ENCODE results near the gene TSPAN3. TPM values are rescaled to one million over a fixed set of nuclear protein-coding genes. Genes with fewer than 3 reads are reported as not detected.

TSPAN3 gene
- total RNA-seq, 4 donors from 2014 or later, result 330 to 637 (median 593) TPM

GRCh38 chr15:77024273-77025082 is 46.4 kb downstream of the TSPAN3 start:
- peak; percentile 77 to 97 (median 88) for TF ChIP-seq CTCF (IDR thresholded peaks at IDR 0.05)
- no peak for TF ChIP-seq POLR2A (IDR thresholded peaks at IDR 0.05)
- peak; percentile 63 to 70 for DNase-seq
- Histone ChIP-seq H3K9me3 (no peaks in the 10 kb centered on the region), H3K36me3 (no peaks in the 10 kb centered on the region), H3K27ac (no peak overlapping the region), H3K4me1 (peaks cover 0 to 9% of the 10 kb centered on the region in 2 donors), H3K27me3 (no peaks in the 10 kb centered on the region), H3K4me3 (replicated peaks in 1 of 3) (no peak overlapping the region)
- intact Hi-C loops (cut with DNase I), result loop anchor here (5.0 to 10.0 kb wide), 2 partner anchors 80 to 523 kb away; no protein-coding TSS in a partner anchor
- 24 to 26% methylated on average over 15 to 16 of the region's 17 CpGs for WGBS, 2 donors

DNA sequence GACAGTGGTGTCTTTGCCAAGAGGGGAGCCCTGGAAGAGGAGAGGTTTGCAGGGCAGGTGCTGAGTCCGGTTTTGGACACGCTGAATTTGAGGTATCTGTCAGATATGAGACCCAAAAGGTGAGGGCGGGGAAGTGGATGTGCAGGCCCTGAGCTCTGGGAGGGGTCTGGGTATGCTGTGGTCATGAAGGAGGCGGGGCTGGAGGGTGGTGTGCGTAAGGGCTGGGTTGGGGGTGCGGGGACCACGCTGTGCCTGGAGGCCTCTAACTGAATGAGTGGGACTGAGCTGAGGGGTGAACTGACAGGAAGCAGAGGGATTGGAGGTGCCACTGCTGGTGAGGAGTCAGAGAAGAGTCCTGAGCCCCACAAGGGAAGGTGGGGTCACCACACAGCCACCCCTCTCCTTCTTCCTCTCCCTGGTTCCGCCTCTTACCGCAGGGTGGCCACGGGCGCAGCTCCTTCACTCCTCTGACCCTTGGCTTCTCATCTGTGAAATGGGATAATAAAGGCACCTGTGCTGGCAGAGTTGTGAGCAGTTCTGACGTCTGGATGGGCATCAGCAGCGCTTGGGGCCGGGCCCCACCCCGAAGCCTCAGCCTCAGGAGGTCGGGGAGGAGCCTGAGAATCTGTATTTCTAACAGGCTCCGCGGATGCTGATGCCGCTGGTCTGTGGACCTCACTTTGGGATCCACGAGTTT is 47.2 kb downstream of the TSPAN3 start:
- no peak for TF ChIP-seq CTCF (IDR thresholded peaks at IDR 0.05)
- TF ChIP-seq POLR2A (IDR thresholded peaks at IDR 0.05), result no peak
- Histone ChIP-seq H3K9me3 (no peaks in the 10 kb centered on the region), H3K27ac (no peak overlapping the region), H3K27me3 (no peaks in the 10 kb centered on the region), H3K4me3 (replicated peaks in 1 of 3) (no peak overlapping the region), H3K36me3 (no peaks in the 10 kb centered on the region), H3K4me1 (peaks cover 0 to 9% of the 10 kb centered on the region in 2 donors)
- 57 to 65% methylated on average over 17 to 20 of the region's 20 CpGs for WGBS, 2 donors
- no peak for DNase-seq
- intact Hi-C loops (cut with DNase I), result loop anchor here (5.0 to 10.0 kb wide), 2 partner anchors 81 to 524 kb away; no protein-coding TSS in a partner anchor

DNA sequence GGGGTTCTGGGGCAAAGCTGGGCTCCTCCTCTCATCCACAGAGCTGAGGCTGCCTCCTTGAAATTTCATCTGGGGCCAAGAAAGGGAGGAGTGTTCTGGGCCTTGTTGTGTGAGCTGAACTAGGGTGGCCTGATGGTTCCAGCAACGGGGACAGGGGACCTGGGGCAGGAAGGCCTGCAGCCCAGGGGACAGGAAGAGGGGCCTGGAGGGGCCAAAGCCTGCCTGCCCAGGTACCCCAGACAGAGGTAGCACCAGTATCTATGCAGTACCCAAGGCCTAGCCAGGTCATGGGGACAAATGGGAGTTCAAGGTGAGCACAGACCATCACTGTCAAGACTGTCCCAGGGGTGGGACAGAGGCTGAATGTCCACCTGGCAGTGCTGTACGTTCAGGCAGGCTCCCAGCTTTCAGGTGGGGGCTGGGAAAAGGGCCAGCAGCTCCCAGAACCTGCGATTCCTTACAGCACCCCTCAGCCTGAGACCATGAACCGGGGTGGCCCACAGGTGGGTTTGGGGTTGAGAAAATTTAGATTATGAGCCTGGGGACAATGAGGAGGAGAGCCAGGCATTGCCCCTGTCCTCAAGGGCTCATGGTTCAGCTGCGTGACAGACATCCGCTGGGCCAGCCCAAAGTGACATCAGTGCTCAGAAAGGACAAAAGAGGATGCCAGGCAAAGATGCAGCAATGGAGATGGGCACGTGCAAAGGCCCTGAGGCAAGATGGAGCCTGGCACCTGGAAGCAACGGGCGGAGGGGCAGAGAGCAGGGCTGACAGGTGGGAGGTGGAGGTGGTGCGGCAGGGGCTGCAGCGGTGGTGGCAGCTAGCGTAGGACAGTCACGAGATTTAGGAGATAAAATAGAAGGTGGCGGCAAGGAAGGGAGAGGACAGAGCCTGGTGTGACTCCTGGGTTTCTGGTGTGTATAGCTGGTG is 48.0 kb downstream of the TSPAN3 start:
- H3K36me3 ChIP-seq, result no peaks in the 10 kb centered on the region
- no peaks in the 10 kb centered on the region for H3K27me3 ChIP-seq
- intact Hi-C loops (cut with DNase I), result loop anchor here (5.0 to 10.0 kb wide), 2 partner anchors 82 to 524 kb away; no protein-coding TSS in a partner anchor
- H3K4me1 ChIP-seq, result peaks cover 0 to 2% of the 10 kb centered on the region in 2 donors
- WGBS, 2 donors, result 92 to 95% methylated on average over 13 to 14 of the region's 14 CpGs
- no peak overlapping the region for H3K27ac ChIP-seq
- no peak for DNase-seq
- H3K4me3 ChIP-seq (replicated peaks in 1 of 3), result no peak overlapping the region
- TF ChIP-seq CTCF (IDR thresholded peaks at IDR 0.05) (no peak), POLR2A (IDR thresholded peaks at IDR 0.05) (no peak)
- no peaks in the 10 kb centered on the region for H3K9me3 ChIP-seq

DNA sequence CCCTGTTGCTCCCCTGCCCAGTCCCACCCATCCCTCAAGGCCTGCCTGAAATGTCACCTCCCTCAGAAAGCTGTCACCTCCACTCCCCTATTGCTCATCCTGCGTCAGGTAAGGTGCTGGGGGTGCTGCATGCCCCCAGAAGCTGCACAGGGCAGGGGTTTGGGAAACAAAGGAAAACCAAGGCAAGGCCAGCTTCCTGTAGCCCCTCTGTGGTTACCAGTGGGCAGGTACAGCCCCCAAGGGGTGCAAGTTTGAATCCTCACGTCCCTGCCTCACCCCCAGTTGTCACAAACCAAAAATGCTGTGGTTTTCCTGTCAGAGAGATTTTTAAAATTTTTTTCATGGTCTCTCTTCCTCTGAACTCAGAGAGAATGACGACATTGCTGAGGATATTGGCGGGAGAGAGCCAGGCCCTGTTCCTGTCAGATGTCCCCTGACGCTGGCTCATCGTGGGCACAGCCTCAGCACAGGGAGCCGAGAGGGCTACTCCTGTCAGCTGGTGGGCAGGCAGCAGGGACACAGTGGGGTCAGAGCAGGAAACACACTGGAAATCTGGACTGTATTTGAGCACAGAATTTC is 49.0 kb downstream of the TSPAN3 start:
- H3K4me1 ChIP-seq, result no peaks in the 10 kb centered on the region
- H3K36me3 ChIP-seq, result no peaks in the 10 kb centered on the region
- H3K27me3 ChIP-seq, result no peaks in the 10 kb centered on the region
- no peak overlapping the region for H3K4me3 ChIP-seq (replicated peaks in 1 of 3)
- no peak for DNase-seq
- no peak for TF ChIP-seq POLR2A (IDR thresholded peaks at IDR 0.05)
- no peak for TF ChIP-seq CTCF (IDR thresholded peaks at IDR 0.05)
- H3K27ac ChIP-seq, result no peak overlapping the region
- H3K9me3 ChIP-seq, result no peaks in the 10 kb centered on the region
- WGBS, 2 donors, result 74 to 75% methylated on average over 7 of the region's 7 CpGs
- intact Hi-C loops (cut with DNase I), result loop anchor here (5.0 to 10.0 kb wide), 2 partner anchors 83 to 525 kb away; no protein-coding TSS in a partner anchor
